Peyer's patch (tissue), 4 donors: ENCODE results near the gene REV3L. TPM values are rescaled to one million over a fixed set of nuclear protein-coding genes. Genes with fewer than 3 reads are reported as not detected.
"Not testable (repeated sequence)": the region's sequence is repeated elsewhere in the genome, so short reads cannot be mapped to it uniquely, and the experiment has no call there.

Experiments
- DNase-seq, 3 donors: peaks; one replicate each; pipeline ENCODE4 v3.0.0-alpha.2; 2017 to 2019
- H3K27ac ChIP-seq, 4 donors: fragments of 200-600 bp; sonication (generic); one replicate each; pipeline ENCODE4 v1.5.1; 2016 to 2019
- H3K27me3 ChIP-seq, 2 donors: fragments of 200-600 bp; sonication (generic); one replicate each; pipeline ENCODE4 v1.5.1; 2019
- H3K36me3 ChIP-seq, 3 donors: fragments of 200-600 bp; sonication (generic); one replicate each; pipeline ENCODE4 v1.5.1; 2016 to 2019
- H3K4me1 ChIP-seq, 4 donors: fragments of 200-600 bp; sonication (generic); one replicate each; pipeline ENCODE4 v1.5.1; 2016 to 2019
- H3K4me3 ChIP-seq, 4 donors: fragments of 200-600 bp; sonication (generic); 1 replicate in 3 of 4; 2 replicates in 1 of 4; pipeline ENCODE4 v1.5.1; 2016 to 2019; ENCODE audit warnings: mild to moderate bottlenecking in 1 of 4
- H3K9me3 ChIP-seq, 4 donors: fragments of 200-600 bp; sonication (generic); one replicate each; pipeline ENCODE4 v1.5.1; 2016 to 2019; ENCODE audit warnings: mild to moderate bottlenecking in 1 of 4
- POLR2A ChIP-seq, 2 donors: fragments of 450-650 bp; IDR thresholded peaks; one replicate each; pipeline ENCODE4 v1.5.1; 2017; ENCODE audit warnings: antibody characterized with exemption in 2 of 2, mild to moderate bottlenecking in 2 of 2, moderate library complexity in 2 of 2
- total RNA-seq, 4 donors: library from RNA; depleted of rRNA; stranded (reverse); fragments of >200 nt; gene quantifications; one replicate each; pipeline ENCODE4 v1.1.0, GENCODE V29; 2016
- TF ChIP-seq, protein P1 (sequence below), 6 experiments: fragments of 450-650 bp in 4 of 6; fragments of 200-600 bp in 2 of 6; sonication (generic) in 1 of 6; IDR thresholded peaks; one replicate each; pipeline ENCODE4 v1.5.1; 2017 to 2019; ENCODE audit warnings: antibody characterized with exemption in 6 of 6, mild to moderate bottlenecking in 3 of 6, moderate library complexity in 1 of 6

The REV3L gene
- total RNA-seq, 4 donors from 2014 or later = 20.5 to 50.3 (median 38.0) TPM

DNA sequence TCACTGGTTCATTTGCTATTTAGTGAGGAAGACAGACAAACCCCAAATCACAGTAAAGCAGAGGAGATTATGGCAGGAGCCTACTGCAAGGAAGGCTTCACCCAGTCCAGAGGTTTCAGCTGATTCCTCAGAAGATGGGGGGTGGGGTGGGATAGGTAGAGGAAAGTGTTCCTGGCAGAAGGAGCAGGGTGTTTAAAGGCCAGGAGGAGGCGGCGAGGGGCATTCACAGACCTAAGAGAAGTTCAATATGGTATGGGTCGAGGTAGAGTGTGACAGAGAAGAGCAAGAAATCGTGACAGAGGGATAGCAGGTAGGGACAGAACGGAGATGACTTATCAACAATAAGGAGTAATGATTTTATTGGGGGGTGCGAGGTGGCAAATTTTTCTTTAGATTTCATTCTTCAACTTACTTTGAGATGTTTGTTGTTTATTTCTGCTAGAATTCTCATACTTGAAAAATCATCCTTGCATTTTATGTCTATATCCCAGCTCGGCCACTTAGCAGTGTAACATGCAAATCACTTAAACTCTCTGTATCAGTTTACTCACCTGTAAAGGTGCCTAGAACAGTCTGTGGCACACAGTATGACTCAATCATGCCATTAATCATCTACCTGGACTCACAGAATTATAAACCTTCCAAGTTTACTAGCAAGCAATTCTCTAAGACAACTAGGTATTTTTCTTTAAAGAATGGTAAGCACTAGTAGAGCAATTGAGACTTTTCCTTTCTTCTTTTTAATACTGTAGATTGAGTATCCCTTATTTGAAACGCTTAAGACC is 176.7 kb downstream of the REV3L start:
- peaks cover 0 to 3% (median 0%) of the 10 kb centered on the region in 4 donors for H3K4me1 ChIP-seq
- H3K9me3 ChIP-seq = peaks cover 0 to 1% (median 0%) of the 10 kb centered on the region in 4 donors
- TF ChIP-seq, protein P1, sequence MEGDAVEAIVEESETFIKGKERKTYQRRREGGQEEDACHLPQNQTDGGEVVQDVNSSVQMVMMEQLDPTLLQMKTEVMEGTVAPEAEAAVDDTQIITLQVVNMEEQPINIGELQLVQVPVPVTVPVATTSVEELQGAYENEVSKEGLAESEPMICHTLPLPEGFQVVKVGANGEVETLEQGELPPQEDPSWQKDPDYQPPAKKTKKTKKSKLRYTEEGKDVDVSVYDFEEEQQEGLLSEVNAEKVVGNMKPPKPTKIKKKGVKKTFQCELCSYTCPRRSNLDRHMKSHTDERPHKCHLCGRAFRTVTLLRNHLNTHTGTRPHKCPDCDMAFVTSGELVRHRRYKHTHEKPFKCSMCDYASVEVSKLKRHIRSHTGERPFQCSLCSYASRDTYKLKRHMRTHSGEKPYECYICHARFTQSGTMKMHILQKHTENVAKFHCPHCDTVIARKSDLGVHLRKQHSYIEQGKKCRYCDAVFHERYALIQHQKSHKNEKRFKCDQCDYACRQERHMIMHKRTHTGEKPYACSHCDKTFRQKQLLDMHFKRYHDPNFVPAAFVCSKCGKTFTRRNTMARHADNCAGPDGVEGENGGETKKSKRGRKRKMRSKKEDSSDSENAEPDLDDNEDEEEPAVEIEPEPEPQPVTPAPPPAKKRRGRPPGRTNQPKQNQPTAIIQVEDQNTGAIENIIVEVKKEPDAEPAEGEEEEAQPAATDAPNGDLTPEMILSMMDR (IDR thresholded peaks at IDR 0.05) = no peak
- TF ChIP-seq POLR2A (IDR thresholded peaks at IDR 0.05) = no peak
- H3K4me3 ChIP-seq = no peak overlapping the region
- peak overlapping the region in 1 of 4 donors; percentile 67 for H3K27ac ChIP-seq
- DNase-seq = no peak
- H3K36me3 ChIP-seq = peaks cover 0 to 37% (median 0%) of the 10 kb centered on the region in 3 donors
- H3K27me3 ChIP-seq = no peaks in the 10 kb centered on the region

DNA sequence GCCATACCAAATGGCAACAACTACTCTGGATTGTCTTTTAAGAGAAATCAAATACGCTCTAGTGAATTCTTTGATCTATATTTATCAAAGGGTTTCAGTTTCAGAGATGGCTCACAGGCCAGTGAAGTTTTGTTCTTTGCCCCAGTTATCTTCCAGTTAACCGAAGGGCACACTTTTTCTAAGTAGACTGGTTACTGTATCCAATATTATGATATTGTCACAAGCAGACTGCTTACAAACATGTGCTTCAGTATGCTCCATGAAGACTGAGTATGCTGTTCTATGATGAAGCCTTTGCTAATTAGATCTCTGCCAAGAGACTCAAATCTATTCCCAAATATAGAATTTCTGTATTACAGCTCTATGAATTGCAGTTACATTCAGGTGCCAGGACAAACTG is 181.1 kb downstream of the REV3L start:
- H3K4me3 ChIP-seq = no peak overlapping the region
- no peak for DNase-seq
- TF ChIP-seq, protein P1 (IDR thresholded peaks at IDR 0.05) = no peak
- no peak for TF ChIP-seq POLR2A (IDR thresholded peaks at IDR 0.05)
- H3K4me1 ChIP-seq = peaks cover 0 to 3% (median 0%) of the 10 kb centered on the region in 4 donors
- peaks cover 0 to 7% (median 0%) of the 10 kb centered on the region in 4 donors for H3K9me3 ChIP-seq
- H3K27me3 ChIP-seq = no peaks in the 10 kb centered on the region
- peaks cover 0 to 20% (median 0%) of the 10 kb centered on the region in 3 donors for H3K36me3 ChIP-seq
- peak overlapping the region in 2 of 4 donors; percentile 20 to 52 for H3K27ac ChIP-seq

DNA sequence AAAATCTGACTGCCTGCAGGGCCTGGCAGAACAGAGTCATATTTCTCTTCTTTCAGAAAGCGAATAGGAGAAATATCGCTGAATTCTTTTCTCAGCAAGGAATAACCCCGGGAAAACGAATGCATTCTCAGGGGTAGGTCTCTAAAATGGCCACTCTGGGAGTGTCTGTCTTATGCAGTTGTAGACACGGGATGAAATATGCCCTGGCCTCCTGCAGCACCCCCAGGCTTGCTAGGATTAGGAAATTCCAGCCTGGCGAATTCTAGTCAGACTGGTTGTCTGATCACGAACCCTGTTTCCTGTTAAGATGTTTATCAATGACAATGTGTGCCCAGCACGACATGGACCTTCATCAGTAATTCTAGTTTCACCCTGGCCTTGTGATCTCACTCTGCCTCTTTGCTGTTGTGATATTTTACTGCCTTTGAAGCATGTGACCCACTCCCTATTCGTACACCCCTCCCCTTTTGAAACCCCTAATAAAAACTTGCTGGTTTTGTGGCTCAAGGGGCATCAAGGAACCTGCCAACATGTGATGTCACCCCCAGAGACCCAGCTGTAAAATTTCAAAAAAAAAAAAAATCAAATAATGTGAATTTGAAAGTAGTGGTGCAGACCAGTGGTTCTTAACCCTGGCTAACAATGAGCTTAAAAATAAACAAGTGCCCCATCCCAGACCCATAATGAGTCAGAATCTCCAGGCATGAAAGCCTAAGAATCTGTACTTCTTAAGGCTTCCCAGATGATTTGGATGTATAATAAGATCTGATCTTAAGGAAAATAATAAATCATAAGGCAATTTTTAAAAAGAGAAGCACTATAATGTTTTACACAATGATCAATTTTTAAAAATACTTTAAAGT is 181.8 kb downstream of the REV3L start:
- DNase-seq, H3K27ac ChIP-seq, H3K4me1 ChIP-seq, H3K9me3 ChIP-seq, H3K27me3 ChIP-seq, H3K4me3 ChIP-seq: not testable (repeated sequence)
- peaks cover 0 to 20% (median 0%) of the 10 kb centered on the region in 3 donors for H3K36me3 ChIP-seq

DNA sequence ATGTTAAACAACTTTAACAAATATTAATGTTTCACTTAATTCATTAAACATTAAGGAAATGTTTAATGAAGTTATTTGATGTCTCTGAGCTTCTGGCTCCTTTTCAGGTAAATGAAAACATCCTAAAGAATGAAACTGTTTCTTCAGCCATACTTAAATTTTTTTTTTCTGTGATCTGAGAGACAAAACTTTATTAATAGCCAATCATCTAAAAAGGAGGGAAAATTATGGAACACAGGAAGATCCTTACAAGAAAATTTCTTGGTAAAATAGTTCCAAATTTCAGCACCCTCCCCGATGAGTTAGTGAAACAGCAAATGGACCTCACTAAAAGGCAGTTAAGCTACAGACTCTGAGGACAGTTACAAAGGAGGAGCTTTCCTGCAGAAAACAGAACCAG is 185.2 kb downstream of the REV3L start:
- TF ChIP-seq, protein P1 (IDR thresholded peaks at IDR 0.05) = no peak
- no peak for TF ChIP-seq POLR2A (IDR thresholded peaks at IDR 0.05)
- no peak for DNase-seq
- Histone ChIP-seq H3K27me3 (no peaks in the 10 kb centered on the region), H3K4me1 (peaks cover 0 to 15% (median 1%) of the 10 kb centered on the region in 4 donors), H3K27ac (no peak overlapping the region), H3K36me3 (peaks cover 0 to 20% (median 0%) of the 10 kb centered on the region in 3 donors), H3K9me3 (peaks cover 0 to 7% (median 0%) of the 10 kb centered on the region in 4 donors), H3K4me3 (no peak overlapping the region)

DNA sequence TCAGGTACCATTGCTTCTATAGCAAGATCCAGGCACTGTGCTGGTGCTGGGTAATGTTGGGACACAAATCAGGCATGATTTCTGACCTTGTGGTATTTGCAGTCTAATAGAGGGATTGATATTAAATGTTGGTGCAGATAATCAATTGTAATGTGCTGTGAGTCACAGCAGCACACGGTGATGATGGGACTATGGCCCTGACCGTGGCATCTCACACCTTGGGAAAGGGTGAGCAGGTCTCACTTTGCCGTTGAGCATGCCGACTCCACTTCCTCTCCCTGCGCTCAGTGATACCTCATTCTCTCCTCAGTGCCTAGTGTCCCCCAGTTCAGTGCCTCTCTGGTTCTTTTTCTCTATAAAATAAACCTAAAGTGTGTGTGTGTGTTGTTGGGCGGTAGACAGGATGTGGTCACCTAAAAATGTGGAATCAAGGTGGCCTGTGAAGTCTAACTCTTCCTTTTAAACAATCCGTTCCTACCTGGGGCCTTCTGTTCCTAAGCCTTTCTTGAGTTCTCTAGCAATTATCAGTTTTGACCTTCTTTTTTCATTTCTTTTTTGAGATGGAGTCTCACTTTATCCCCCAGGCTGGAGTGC is 188.5 kb downstream of the REV3L start:
- no peaks in the 10 kb centered on the region for H3K27me3 ChIP-seq
- TF ChIP-seq POLR2A (IDR thresholded peaks at IDR 0.05) = no peak
- TF ChIP-seq, protein P1 (IDR thresholded peaks at IDR 0.05) = no peak
- H3K27ac ChIP-seq = peak overlapping the region in 2 of 4 donors; percentile 37 to 40
- peaks cover 0 to 2% (median 0%) of the 10 kb centered on the region in 3 donors for H3K36me3 ChIP-seq
- H3K4me3 ChIP-seq = no peak overlapping the region
- no peaks in the 10 kb centered on the region for H3K9me3 ChIP-seq
- peak in 1 of 3 donors; percentile 54 for DNase-seq
- H3K4me1 ChIP-seq = peaks cover 0 to 42% (median 2%) of the 10 kb centered on the region in 4 donors
